ENCODE results near the gene BHLHE40.

The BHLHE40 gene

DNA sequence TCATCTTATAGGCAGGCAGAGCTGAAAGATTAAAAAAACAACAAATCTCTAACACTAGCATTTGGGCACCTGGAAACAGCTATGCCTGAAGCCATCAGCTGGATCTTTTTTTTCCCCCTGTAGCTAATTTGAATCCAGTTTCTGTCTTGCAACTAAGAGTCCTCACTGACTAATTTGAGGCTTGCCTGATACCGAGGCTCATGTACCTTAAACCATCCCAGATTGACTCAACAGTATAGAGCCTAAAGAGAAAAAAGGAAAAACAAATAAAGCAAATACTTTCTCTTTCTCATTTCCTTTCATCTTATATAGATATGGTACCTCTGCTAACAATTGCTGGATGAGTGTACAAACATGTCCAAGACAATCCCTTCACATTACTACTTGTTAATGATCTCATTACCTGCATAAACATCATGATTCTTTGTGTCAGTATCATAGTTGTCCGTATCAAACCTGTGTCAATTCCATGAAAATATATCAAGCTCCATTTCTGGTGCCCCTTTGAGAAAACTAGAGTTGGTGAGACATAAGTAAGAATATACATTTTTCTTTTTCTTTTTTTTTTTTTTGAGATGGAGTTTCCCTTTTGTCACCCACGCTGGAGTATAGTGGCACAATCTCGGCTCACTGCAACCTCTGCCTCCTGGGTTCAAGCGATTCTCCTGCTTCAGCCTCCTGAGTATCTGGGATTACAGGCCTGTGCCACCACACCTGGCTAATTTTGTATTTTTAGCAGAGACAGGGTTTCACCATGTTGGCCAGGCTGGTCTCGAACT lies 43.1 kb downstream of the BHLHE40 start:
- DNase-seq, result no peak

DNA sequence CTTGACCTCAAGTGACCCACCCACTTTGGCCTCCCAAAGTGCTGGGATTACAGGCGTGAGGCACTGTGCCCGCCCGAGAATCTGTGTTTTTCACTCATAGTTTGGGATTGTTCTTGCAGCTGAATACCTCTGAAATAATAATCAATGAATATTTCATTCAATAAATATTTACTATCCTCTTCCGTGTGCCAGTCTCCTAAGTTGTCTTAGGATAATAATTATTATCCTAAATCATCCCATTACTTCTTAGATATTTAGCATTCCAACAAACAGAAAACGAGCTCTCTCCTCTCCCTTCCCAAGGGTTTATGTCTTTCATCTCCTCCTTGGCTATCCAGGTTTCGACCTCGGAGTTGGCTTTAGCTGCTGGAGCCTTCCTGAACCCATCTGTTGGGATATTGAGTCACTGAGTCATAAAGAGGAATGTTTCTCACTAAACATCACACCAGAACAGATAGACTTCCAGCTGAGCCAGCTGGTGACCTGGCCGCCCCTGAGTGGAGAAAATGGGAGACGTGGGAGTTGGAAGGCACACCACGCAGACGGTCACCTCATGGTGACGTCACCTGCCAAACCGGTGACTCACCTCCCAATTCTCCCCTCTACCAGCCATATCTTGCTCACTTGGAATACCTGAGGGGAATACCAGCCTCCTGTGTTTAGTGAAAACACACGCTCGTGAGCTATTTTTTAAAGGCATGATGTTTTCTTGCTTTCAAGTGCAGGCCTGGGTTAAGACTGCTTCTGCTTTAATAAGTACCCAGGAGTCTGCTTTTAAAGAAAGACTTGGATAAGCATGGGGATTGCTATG lies 43.9 kb downstream of the BHLHE40 start:
- no peak for DNase-seq

DNA sequence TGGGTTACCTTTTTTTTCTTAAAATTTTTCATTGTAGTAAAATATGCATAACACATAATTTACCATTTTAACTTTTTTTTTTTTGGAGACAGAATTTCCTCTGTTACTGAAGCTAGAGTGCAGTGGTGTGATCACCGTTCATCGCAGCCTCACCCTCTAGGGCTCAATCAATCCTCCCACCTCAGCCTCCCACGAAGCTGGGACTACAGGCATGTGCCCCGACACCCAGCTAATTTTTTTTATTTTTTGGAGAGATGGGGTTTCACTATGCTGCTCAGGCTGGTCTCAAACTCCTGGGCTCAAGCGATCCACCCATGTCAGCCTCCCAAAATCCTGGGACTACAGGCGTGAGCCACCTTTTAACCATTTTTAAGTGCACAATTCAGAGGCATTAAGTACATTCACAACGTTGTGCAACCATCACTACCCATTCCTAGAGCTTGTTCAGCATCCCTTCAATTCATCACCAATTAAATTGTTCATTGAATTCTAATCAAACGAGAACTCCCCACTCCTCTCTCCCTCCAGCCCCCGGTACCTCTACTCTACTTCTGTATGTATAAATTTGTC lies 44.6 kb downstream of the BHLHE40 start:
- DNase-seq, result no peak

DNA sequence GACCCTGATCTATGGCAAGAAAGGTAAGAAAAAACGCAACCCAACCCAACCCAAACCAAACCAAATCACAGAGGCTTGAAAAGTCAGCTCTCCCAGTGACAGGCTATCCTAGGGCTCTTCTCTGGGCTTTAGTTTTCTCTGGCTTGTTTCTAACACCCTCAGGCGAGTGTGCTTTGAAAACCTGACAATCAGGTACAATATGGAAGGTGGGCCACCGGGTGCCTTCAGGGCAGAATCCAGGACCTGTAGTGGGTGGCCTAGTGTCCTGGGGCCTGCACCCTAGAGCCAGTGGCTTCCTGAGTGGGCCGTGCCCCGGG lies 46.8 kb downstream of the BHLHE40 start:
- no peak for DNase-seq

DNA sequence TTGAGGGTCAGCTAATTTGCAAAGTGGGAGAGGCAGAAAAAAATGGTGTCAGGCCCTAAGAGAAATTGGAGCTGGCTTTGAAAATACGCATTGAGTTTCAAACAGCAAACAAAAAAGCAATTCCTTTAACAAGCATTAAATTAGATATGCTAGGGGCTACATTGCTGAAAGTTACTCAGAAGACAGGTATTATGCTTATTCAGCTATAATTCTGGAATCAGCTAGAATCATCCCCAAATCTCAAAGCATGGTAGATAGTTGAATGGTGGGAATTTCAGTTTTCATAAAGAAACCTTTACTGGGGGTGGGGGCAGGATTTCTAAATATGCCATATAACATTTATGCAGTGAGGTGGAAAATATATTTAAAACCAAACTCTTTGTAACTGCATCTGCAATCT lies 50.5 kb downstream of the BHLHE40 start:
- no peak for DNase-seq

DNA sequence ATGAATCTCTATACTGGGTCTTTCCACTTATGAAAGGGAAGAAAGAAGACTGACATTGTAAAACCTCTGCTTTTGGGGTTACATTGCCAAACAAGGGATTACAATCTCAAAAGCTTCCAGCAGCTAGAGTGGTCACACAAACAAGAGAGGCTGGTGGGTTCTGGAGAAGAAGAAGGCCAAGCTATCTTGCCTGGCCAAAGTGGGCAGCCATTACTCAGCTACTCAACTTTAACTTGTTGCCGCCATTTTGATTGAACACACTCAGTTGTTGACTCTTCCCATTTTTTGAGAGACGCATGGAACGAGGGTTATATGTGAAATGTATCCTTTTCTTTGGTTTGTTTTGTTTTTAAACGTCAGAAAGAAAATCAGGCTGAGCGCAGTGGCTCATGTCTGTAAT lies 50.9 kb downstream of the BHLHE40 start:
- no peak for DNase-seq

DNA sequence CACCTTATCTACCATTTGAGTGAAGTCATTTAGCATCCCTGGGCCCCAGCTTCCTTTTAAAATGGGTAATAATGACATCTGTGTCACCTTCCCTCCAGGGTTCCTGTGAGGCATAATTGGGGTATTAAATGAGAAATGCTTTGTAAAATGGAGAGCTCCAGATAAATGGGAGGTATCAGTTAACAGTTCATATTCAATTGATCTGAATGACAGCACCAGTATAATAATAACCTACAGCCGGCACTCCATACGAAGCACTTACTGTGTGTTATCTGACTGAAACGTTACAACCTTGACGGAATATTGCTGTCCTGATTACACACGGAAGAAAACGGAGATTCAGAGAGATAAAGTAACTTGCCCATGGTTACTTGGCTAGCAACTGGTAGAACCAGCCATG lies 53.6 kb downstream of the BHLHE40 start:
- no peak for DNase-seq
